Endothelial cell of umbilical vein (primary cell): ENCODE data around the gene CYP27C1.

ENCODE experiments used
- CTCF ChIP-seq, 2 donors: IDR thresholded peaks; 1 replicate in 1 of 2; 2 replicates in 1 of 2; pipeline ENCODE4 v1.5.1; 2011; ENCODE audit warnings: low read length in 2 of 2, mild to moderate bottlenecking in 2 of 2, moderate library complexity in 2 of 2, control low read depth in 1 of 2, inconsistent platforms in 1 of 2, low read depth in 1 of 2; ENCODE audit not compliant: insufficient read depth in 1 of 2; ENCODE audit errors: extremely low read depth in 1 of 2
- EZH2 ChIP-seq: IDR thresholded peaks from 2 replicates; pipeline ENCODE4 v1.6.1; 2012; ENCODE audit warnings: borderline replicate concordance, low read depth, mild to moderate bottlenecking, moderate library complexity, low read length, inconsistent platforms; ENCODE audit not compliant: severe bottlenecking
- MYC ChIP-seq: IDR thresholded peaks from one replicate; pipeline ENCODE4 v1.6.1; 2011; ENCODE audit warnings: mild to moderate bottlenecking, low read depth, low read length
- POLR2A ChIP-seq: IDR thresholded peaks from 2 replicates; pipeline ENCODE4 v1.6.1; 2012; ENCODE audit warnings: low read depth, mild to moderate bottlenecking, control low read depth, low read length

GRCh38 chr2:127194447-127194846, 25.7 kb downstream of the CYP27C1 start:
- TF ChIP-seq POLR2A (no peak), EZH2 (no peak), CTCF (IDR thresholded peaks at IDR 0.05; ENCODE audit: extremely low read depth in 1 of 2, insufficient read depth in 1 of 2, low read depth in 1 of 2, low read length in 2 of 2) (no peak), MYC (no peak)
